ENCODE measurements around the gene TCF7L1. TPM values are rescaled to one million over a fixed set of nuclear protein-coding genes. Genes with fewer than 3 reads are reported as not detected.

The TCF7L1 gene
- total RNA-seq, 1 donor from 2014 or later: 83.8 TPM

- no peak for DNase-seq (ENCODE audit: low spot score)
- no peaks in the 10 kb centered on the region for H3K36me3 Mint-ChIP-seq (ENCODE audit: low read depth, unreplicated experiment)
- no peak overlapping the region for H3K4me3 Mint-ChIP-seq (ENCODE audit: unreplicated experiment)
- H3K27me3 Mint-ChIP-seq (ENCODE audit: unreplicated experiment): no peaks in the 10 kb centered on the region
- no peak overlapping the region for H3K27ac Mint-ChIP-seq (ENCODE audit: unreplicated experiment)
- no peak for TF ChIP-seq CTCF (IDR thresholded peaks at IDR 0.05; ENCODE audit: unreplicated experiment)
- H3K4me1 Mint-ChIP-seq (ENCODE audit: unreplicated experiment): no peaks in the 10 kb centered on the region
- H3K9me3 Mint-ChIP-seq (ENCODE audit: unreplicated experiment): no peaks in the 10 kb centered on the region
These were observed 22.1 kb upstream of the TCF7L1 start for GRCh38 chr2:85110991-85111560.

DNA sequence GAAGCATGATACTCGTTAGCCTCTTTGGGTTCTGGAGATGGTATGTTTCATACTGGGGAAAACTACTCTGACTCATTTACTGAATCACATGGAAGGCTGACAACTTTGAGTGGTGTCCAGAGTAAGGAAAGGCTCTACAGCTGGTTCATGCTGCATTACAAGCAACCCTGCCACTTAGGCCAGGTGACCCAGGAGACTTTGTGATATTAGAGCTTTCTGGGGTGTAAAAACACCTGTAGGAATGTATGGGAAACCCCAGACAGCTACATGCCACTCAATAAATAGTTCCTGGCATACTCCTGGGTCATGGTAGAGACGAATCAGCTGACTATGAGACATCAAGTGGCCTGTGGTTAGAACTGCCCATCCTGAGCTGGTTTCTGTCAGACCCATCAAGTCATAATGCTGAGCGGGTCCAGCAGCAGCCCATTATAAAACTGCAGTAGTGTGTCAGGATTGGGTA, 21.3 kb upstream of the TCF7L1 start:
- Mint-ChIP-seq H3K27me3 (ENCODE audit: unreplicated experiment) (no peaks in the 10 kb centered on the region), H3K9me3 (ENCODE audit: unreplicated experiment) (no peaks in the 10 kb centered on the region), H3K36me3 (ENCODE audit: low read depth, unreplicated experiment) (no peaks in the 10 kb centered on the region), H3K27ac (ENCODE audit: unreplicated experiment) (no peak overlapping the region), H3K4me1 (ENCODE audit: unreplicated experiment) (no peaks in the 10 kb centered on the region), H3K4me3 (ENCODE audit: unreplicated experiment) (no peak overlapping the region)
- no peak for DNase-seq (ENCODE audit: low spot score)
- no peak for TF ChIP-seq CTCF (IDR thresholded peaks at IDR 0.05; ENCODE audit: unreplicated experiment)

DNA sequence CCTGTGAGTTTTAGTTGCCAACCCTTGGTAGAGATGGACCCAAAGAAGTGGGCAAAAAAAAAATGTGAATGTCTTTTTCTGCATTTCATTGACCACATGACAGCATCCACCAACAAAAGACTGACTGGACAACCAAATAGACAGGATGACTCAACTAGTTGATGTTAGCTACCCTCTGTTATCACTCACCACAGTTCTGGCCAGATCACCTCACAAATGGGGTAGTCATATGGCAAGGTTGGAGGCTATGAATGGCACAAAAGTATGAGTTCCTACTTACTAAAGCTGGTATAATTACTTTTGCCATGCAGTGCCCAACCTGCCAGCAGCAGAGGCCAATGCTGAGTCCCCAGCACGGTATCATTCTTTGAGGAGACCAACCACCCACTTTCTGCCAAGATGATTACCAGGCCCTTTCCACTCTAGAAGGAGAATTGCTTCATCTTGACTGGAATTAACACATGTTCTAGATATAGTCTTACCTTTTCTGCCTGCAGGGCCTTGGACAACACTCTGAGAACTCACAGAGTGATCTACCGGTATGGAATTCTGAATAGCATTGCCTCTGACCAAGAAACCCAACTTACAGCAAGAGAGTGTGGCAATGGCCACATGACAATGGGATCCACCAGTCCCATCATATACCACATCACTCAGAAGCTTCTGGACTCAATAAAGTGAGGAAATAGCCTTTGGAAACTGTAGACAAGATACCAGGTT, 20.1 kb upstream of the TCF7L1 start:
- Mint-ChIP-seq H3K27ac (ENCODE audit: unreplicated experiment) (no peak overlapping the region), H3K4me3 (ENCODE audit: unreplicated experiment) (no peak overlapping the region), H3K4me1 (ENCODE audit: unreplicated experiment) (no peaks in the 10 kb centered on the region), H3K27me3 (ENCODE audit: unreplicated experiment) (no peaks in the 10 kb centered on the region), H3K9me3 (ENCODE audit: unreplicated experiment) (no peaks in the 10 kb centered on the region), H3K36me3 (ENCODE audit: low read depth, unreplicated experiment) (no peaks in the 10 kb centered on the region)
- TF ChIP-seq CTCF (IDR thresholded peaks at IDR 0.05; ENCODE audit: unreplicated experiment): no peak
- no peak for DNase-seq (ENCODE audit: low spot score)

DNA sequence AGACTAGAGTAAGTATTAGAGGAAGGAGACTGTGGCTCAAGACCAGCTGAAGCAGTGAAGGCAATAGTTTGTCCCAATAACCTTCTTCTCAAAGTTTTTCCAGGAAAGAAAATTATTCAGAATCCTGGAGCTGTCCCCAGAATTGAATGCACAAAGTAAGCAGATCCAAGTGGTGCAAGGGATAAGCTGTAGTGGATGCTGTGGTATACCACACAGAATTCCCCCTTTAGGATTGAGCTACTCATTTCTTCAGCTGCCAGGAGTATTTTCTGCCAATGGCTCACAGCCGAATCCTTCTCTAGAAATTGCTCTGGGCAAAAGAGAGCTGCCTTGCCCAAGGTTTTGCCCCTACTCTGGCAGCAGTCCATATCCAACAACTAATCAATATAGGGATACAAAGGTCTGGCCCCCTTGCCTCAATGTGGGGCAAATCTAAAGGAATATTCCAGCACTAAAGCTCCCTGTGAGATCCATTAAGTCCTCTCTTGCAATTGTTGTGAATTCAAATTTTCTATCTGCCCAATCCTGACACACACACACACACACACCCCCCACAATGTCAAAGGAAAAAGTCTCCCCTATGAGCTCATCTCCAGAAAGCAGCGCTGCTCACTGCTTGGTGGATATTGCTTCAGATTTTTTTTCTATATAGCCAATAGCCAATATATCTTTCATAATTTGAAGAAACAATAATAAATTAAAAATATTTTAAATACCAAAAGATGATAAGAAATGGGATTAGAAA, 18.4 kb upstream of the TCF7L1 start:
- Mint-ChIP-seq H3K4me3 (ENCODE audit: unreplicated experiment) (no peak overlapping the region), H3K27me3 (ENCODE audit: unreplicated experiment) (no peaks in the 10 kb centered on the region)
- no peak for TF ChIP-seq CTCF (IDR thresholded peaks at IDR 0.05; ENCODE audit: unreplicated experiment)

GRCh38 chr2:85116207-85116606, 17.0 kb upstream of the TCF7L1 start:
- Mint-ChIP-seq H3K27ac (ENCODE audit: unreplicated experiment) (no peak overlapping the region), H3K36me3 (ENCODE audit: low read depth, unreplicated experiment) (no peaks in the 10 kb centered on the region), H3K4me1 (ENCODE audit: unreplicated experiment) (peaks cover 4% of the 10 kb centered on the region), H3K4me3 (ENCODE audit: unreplicated experiment) (no peak overlapping the region), H3K9me3 (ENCODE audit: unreplicated experiment) (no peaks in the 10 kb centered on the region), H3K27me3 (ENCODE audit: unreplicated experiment) (no peaks in the 10 kb centered on the region)
- DNase-seq (ENCODE audit: low spot score): no peak
- TF ChIP-seq CTCF (IDR thresholded peaks at IDR 0.05; ENCODE audit: unreplicated experiment): no peak

More for the DNA sequence above, 18.4 kb upstream of the TCF7L1 start:
- Mint-ChIP-seq H3K36me3 (ENCODE audit: low read depth, unreplicated experiment) (no peaks in the 10 kb centered on the region), H3K27ac (ENCODE audit: unreplicated experiment) (no peak overlapping the region), H3K4me1 (ENCODE audit: unreplicated experiment) (peaks cover 2% of the 10 kb centered on the region), H3K9me3 (ENCODE audit: unreplicated experiment) (no peaks in the 10 kb centered on the region)
- no peak for DNase-seq (ENCODE audit: low spot score)

Measured in endothelial cell (in vitro differentiated cells).